ENCODE measurements around the gene CLEC1B.
"Not testable (repeated sequence)": the region's sequence is repeated elsewhere in the genome, so short reads cannot be mapped to it uniquely, and the experiment has no call there.

Gene CLEC1B

GRCh38 chr12:9999016-9999415 is at the start of gene CLEC1B:
Gene CLEC1B (minus strand): TSS chr12:9999121. CDS start chr12:9999100, 21 bp downstream.
- no peak for DNase-seq (ENCODE audit: low spot score)

GRCh38 chr12:10048526-10048925 is 49.6 kb upstream of the CLEC1B start:
- DNase-seq (ENCODE audit: low spot score), result peak; percentile 69

- DNase-seq (ENCODE audit: low spot score), result no peak
Observed at GRCh38 chr12:10042167-10042566, 43.2 kb upstream of the CLEC1B start.

GRCh38 chr12:10033783-10034545 is 35.0 kb upstream of the CLEC1B start:
- DNase-seq (ENCODE audit: low spot score), result no peak

- no peak for DNase-seq (ENCODE audit: low spot score)
Observed at GRCh38 chr12:10031771-10032175, 32.9 kb upstream of the CLEC1B start.

- no peak for DNase-seq (ENCODE audit: low spot score)
Observed at GRCh38 chr12:10031321-10031720, 32.4 kb upstream of the CLEC1B start.

GRCh38 chr12:10030446-10030845 is 31.5 kb upstream of the CLEC1B start, which contains the start of gene CLEC9A:
Gene CLEC9A (plus strand): TSS chr12:10030682. CDS start chr12:10052688, 22,006 bp downstream.
- DNase-seq (ENCODE audit: low spot score), result no peak

- no peak for DNase-seq (ENCODE audit: low spot score)
Observed at GRCh38 chr12:10027721-10028120, 28.8 kb upstream of the CLEC1B start.

GRCh38 chr12:10027311-10027710 is 28.4 kb upstream of the CLEC1B start:
- DNase-seq (ENCODE audit: low spot score), result no peak

GRCh38 chr12:10026666-10027065 is 27.7 kb upstream of the CLEC1B start:
- DNase-seq (ENCODE audit: low spot score), result not testable (repeated sequence)

GRCh38 chr12:10025236-10025635 is 26.3 kb upstream of the CLEC1B start:
- no peak for DNase-seq (ENCODE audit: low spot score)

- no peak for DNase-seq (ENCODE audit: low spot score)
Observed at GRCh38 chr12:10021342-10021741, 22.4 kb upstream of the CLEC1B start.

GRCh38 chr12:10018386-10018785 is 19.5 kb upstream of the CLEC1B start:
- DNase-seq (ENCODE audit: low spot score), result no peak

GRCh38 chr12:10016881-10017280 is 18.0 kb upstream of the CLEC1B start:
- no peak for DNase-seq (ENCODE audit: low spot score)

- no peak for DNase-seq (ENCODE audit: low spot score)
Observed at GRCh38 chr12:10015450-10015849, 16.5 kb upstream of the CLEC1B start.

- DNase-seq (ENCODE audit: low spot score), result peak; percentile 78
Observed at GRCh38 chr12:10012630-10013330, 13.9 kb upstream of the CLEC1B start.

- DNase-seq (ENCODE audit: low spot score), result no peak
Observed at GRCh38 chr12:10001171-10001776, 2.4 kb upstream of the CLEC1B start.

- DNase-seq (ENCODE audit: low spot score), result peak; percentile 77
Observed at GRCh38 chr12:9992296-9992695, 6.6 kb downstream of the CLEC1B start.

GRCh38 chr12:9991876-9992275 is 7.0 kb downstream of the CLEC1B start:
- DNase-seq (ENCODE audit: low spot score), result no peak

- no peak for DNase-seq (ENCODE audit: low spot score)
Observed at GRCh38 chr12:9980126-9980525, 18.8 kb downstream of the CLEC1B start.

- no peak for DNase-seq (ENCODE audit: low spot score)
Observed at GRCh38 chr12:9977916-9978315, 21.0 kb downstream of the CLEC1B start.

GRCh38 chr12:9976626-9977025 is 22.3 kb downstream of the CLEC1B start:
- DNase-seq (ENCODE audit: low spot score), result not testable (repeated sequence)

- DNase-seq (ENCODE audit: low spot score), result no peak
Observed at GRCh38 chr12:9975614-9976013, 23.3 kb downstream of the CLEC1B start.
